B cell (primary cell): ENCODE results near the gene DNAJB9. TPM values are rescaled to one million over a fixed set of nuclear protein-coding genes. Genes with fewer than 3 reads are reported as not detected.

ENCODE experiments used
- ATAC-seq: fragments of 200-7000 bp; cut with Tn5 transposase; one replicate; pipeline ENCODE4 v1.10.0; 2021; ENCODE audit warnings: low read depth, mild to moderate bottlenecking, moderate number of reproducible peaks, moderate library complexity
- CTCF ChIA-PET: fragments of 350-600 bp; sonication (Branson Sonifier 250); formaldehyde crosslinking; loops from one replicate; lab custom pipeline; 2021; ENCODE audit warnings: antibody characterized with exemption, inconsistent platforms; lab: Charles Lee
- POLR2A ChIA-PET: fragments of 350-600 bp; sonication (Branson Sonifier 250); formaldehyde crosslinking; loops from one replicate; lab custom pipeline; 2021; ENCODE audit warnings: antibody characterized with exemption; lab: Charles Lee
- DNase-seq: peaks from one replicate; pipeline ENCODE4 v3.0.0; 2013
- H2AFZ ChIP-seq: 2 replicates; pipeline ENCODE4 v1.6.1; 2012; ENCODE audit warnings: mild to moderate bottlenecking, low read depth, low read length; ENCODE audit not compliant: insufficient read depth, poor library complexity, severe bottlenecking
- H3K27ac ChIP-seq, 2 donors: 1 replicate in 1 of 2; 2 replicates in 1 of 2; pipeline ENCODE4 v1.5.1; 2012 to 2013; ENCODE audit warnings: low read length in 2 of 2, mild to moderate bottlenecking in 2 of 2, moderate library complexity in 1 of 2
- H3K27me3 ChIP-seq, 4 experiments: fragments of 200-600 bp in 1 of 4; sonication (generic) in 1 of 4; replicated peaks in 1 of 4; 1 replicate in 2 of 4; 2 replicates in 2 of 4; pipeline versions ENCODE4 v1.6.1 to v1.7.0; 2013 to 2016; ENCODE audit warnings: low read length in 3 of 4, mild to moderate bottlenecking in 2 of 4, mixed read lengths in 1 of 4, moderate library complexity in 1 of 4; ENCODE audit not compliant: insufficient read depth in 4 of 4, control insufficient read depth in 3 of 4; ENCODE audit errors: control extremely low read depth in 1 of 4
- H3K36me3 ChIP-seq, 2 experiments: replicated peaks in 1 of 2; 1 replicate in 1 of 2; 2 replicates in 1 of 2; pipeline versions ENCODE4 v1.6.1 to v1.7.1; 2013; ENCODE audit warnings: low read length in 1 of 2; ENCODE audit not compliant: insufficient read depth in 2 of 2, control insufficient read depth in 1 of 2; ENCODE audit errors: control extremely low read depth in 1 of 2, extremely low read depth in 1 of 2
- H3K4me1 ChIP-seq, 2 donors: fragments of 200-600 bp in 1 of 2; sonication (generic) in 1 of 2; 1 replicate in 1 of 2; 2 replicates in 1 of 2; pipeline versions ENCODE4 v1.5.1 to v1.6.1; 2013 to 2017; ENCODE audit warnings: low read length in 2 of 2; ENCODE audit not compliant: control insufficient read depth in 2 of 2, insufficient read depth in 2 of 2
- H3K4me2 ChIP-seq: replicated peaks from 2 replicates; pipeline ENCODE3; 2012; ENCODE audit warnings: mild to moderate bottlenecking, low read depth, low read length; ENCODE audit not compliant: poor library complexity, severe bottlenecking
- H3K4me3 ChIP-seq, 5 experiments: fragments of 200-600 bp in 1 of 5; sonication (generic) in 1 of 5; 1 replicate in 3 of 5; 2 replicates in 2 of 5; pipeline versions ENCODE4 v1.5.1 to v1.7.0; 2011 to 2016; ENCODE audit warnings: low read length in 4 of 5, mild to moderate bottlenecking in 4 of 5, low read depth in 2 of 5, control low read depth in 1 of 5, moderate library complexity in 1 of 5; ENCODE audit not compliant: insufficient read depth in 1 of 5; ENCODE audit errors: control extremely low read depth in 1 of 5, extremely low read depth in 1 of 5
- H3K79me2 ChIP-seq: fragments of 200-600 bp; sonication (generic); one replicate; pipeline ENCODE4 v1.6.0; 2016; ENCODE audit warnings: low read length; ENCODE audit not compliant: control insufficient read depth, insufficient read depth
- H3K9ac ChIP-seq: fragments of 200-600 bp; sonication (generic); 2 replicates; pipeline ENCODE4 v1.6.1; 2017; ENCODE audit warnings: mild to moderate bottlenecking, low read length, moderate library complexity
- H3K9me3 ChIP-seq, 3 donors: one replicate each; pipeline versions ENCODE4 v1.6.1 to v1.7.1; 2013; ENCODE audit warnings: low read length in 2 of 3; ENCODE audit not compliant: control insufficient read depth in 2 of 3, insufficient read depth in 1 of 3; ENCODE audit errors: control extremely low read depth in 1 of 3
- H4K20me1 ChIP-seq: 2 replicates; pipeline ENCODE4 v1.6.0; 2012; ENCODE audit warnings: mild to moderate bottlenecking, low read length; ENCODE audit not compliant: insufficient read depth, control insufficient read depth, poor library complexity, severe bottlenecking
- H3K27ac Mint-ChIP-seq: one replicate; pipeline ENCODE4 v1.8.0; 2021; ENCODE audit warnings: mixed read lengths
- H3K27me3 Mint-ChIP-seq: one replicate; pipeline ENCODE4 v1.8.0; 2021; ENCODE audit warnings: mixed read lengths
- H3K4me1 Mint-ChIP-seq: one replicate; pipeline ENCODE4 v1.8.0; 2021; ENCODE audit warnings: mixed read lengths
- H3K4me3 Mint-ChIP-seq: one replicate; pipeline ENCODE4 v1.8.0; 2021; ENCODE audit warnings: mixed read lengths
- H3K9me3 Mint-ChIP-seq: one replicate; pipeline ENCODE4 v1.8.0; 2022; ENCODE audit warnings: mixed read lengths; ENCODE audit not compliant: insufficient read depth
- EZH2 ChIP-seq: IDR thresholded peaks from 2 replicates; pipeline ENCODE4 v1.6.1; 2012; ENCODE audit warnings: borderline replicate concordance, low read depth, mild to moderate bottlenecking, moderate library complexity, low read length; ENCODE audit not compliant: insufficient read depth, poor library complexity, severe bottlenecking
- WGBS: methylation state at CpG from one replicate; pipeline ENCODE4 v1.1.5; 2013; ENCODE audit warnings: missing lambda C conversion rate; ENCODE audit not compliant: insufficient coverage; 5-methylcytosine and 5-hydroxymethylcytosine counted together
- intact Hi-C: fragments of 100-400 bp; cut with micrococcal nuclease; formaldehyde crosslinking; loops from one replicate; pipeline ENCODE4 v1.10.0; 2022
- polyA plus RNA-seq: library from polyadenylated mRNA; depleted of rRNA; stranded (reverse); fragments of >200 nt; gene quantifications from 2 replicates; pipeline ENCODE4 v1.2.3, GENCODE V29; 2012
- total RNA-seq, 2 donors: library from RNA; stranded (reverse); fragments of 120-200 nt in 1 of 2; gene quantifications; 1 replicate in 1 of 2; 2 replicates in 1 of 2; pipeline versions ENCODE4 v1.2.3 to v1.2.4, GENCODE V29; 2013 to 2022
- TF ChIP-seq, protein P1 (sequence below): fragments of 200-600 bp; IDR thresholded peaks from one replicate; pipeline ENCODE4 v1.8.0; 2022; ENCODE audit warnings: antibody characterized with exemption, mild to moderate bottlenecking

Gene DNAJB9
- total and polyA plus RNA-seq, 2 donors (not counting 1 experiment from before 2014, with no cell fraction given): 19.5 to 23.1 TPM

DNA sequence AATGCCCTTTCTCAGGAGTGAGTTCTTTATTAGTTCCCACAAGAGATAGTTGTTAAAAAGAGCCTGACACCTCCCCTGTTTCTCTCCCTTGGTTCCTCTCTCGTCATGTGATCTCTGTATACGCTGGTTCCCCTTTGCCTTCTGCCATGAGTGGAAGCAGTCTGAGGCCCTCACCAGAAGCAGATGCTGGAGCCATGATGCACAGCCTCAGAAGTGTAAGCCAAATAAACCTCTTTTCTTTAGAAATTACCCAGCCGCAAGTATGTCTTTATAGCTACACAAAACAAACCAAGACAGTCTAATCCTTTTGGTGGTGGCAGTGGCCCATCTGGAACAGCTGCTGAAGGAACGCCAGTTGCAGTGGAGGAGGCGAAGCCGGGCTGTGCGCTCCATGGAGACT is 9.3 kb downstream of the DNAJB9 start:
- H3K27ac ChIP-seq: no peak overlapping the region
- no peak overlapping the region for H3K27ac Mint-ChIP-seq
- H3K4me1 Mint-ChIP-seq: peaks cover 7% of the 10 kb centered on the region
- peaks cover 22% of the 10 kb centered on the region for H4K20me1 ChIP-seq
- ChIA-PET POLR2A (no interaction called here), CTCF (interaction anchor here (0.8 kb wide), 1 partner anchor 53 kb away, joined by 3 read pairs; the partner anchor contains the start of gene PNPLA8)
- H3K4me3 Mint-ChIP-seq: no peak overlapping the region
- H3K9me3 Mint-ChIP-seq: peaks cover 2% of the 10 kb centered on the region
- peaks cover 0 to 18% (median 6%) of the 10 kb centered on the region in 3 donors for H3K9me3 ChIP-seq
- no peaks in the 10 kb centered on the region for H3K27me3 ChIP-seq
- ATAC-seq (no peak), DNase-seq (no peak)
- 98% methylated on average over 7 of the region's 7 CpGs for WGBS
- H3K4me1 ChIP-seq: no peaks in the 10 kb centered on the region
- H3K4me3 ChIP-seq: no peak overlapping the region
- H3K9ac ChIP-seq: no peak overlapping the region
- peaks cover 6 to 33% of the 10 kb centered on the region in 2 experiments for H3K36me3 ChIP-seq
- TF ChIP-seq, protein P1, sequence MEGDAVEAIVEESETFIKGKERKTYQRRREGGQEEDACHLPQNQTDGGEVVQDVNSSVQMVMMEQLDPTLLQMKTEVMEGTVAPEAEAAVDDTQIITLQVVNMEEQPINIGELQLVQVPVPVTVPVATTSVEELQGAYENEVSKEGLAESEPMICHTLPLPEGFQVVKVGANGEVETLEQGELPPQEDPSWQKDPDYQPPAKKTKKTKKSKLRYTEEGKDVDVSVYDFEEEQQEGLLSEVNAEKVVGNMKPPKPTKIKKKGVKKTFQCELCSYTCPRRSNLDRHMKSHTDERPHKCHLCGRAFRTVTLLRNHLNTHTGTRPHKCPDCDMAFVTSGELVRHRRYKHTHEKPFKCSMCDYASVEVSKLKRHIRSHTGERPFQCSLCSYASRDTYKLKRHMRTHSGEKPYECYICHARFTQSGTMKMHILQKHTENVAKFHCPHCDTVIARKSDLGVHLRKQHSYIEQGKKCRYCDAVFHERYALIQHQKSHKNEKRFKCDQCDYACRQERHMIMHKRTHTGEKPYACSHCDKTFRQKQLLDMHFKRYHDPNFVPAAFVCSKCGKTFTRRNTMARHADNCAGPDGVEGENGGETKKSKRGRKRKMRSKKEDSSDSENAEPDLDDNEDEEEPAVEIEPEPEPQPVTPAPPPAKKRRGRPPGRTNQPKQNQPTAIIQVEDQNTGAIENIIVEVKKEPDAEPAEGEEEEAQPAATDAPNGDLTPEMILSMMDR: no peak
- TF ChIP-seq EZH2: no peak
- peaks cover 34% of the 10 kb centered on the region for H3K79me2 ChIP-seq
- H3K4me2 ChIP-seq: no peak overlapping the region
- no peaks in the 10 kb centered on the region for H3K27me3 Mint-ChIP-seq
- H2AFZ ChIP-seq: no peak overlapping the region
- intact Hi-C loops: no loop called here

DNA sequence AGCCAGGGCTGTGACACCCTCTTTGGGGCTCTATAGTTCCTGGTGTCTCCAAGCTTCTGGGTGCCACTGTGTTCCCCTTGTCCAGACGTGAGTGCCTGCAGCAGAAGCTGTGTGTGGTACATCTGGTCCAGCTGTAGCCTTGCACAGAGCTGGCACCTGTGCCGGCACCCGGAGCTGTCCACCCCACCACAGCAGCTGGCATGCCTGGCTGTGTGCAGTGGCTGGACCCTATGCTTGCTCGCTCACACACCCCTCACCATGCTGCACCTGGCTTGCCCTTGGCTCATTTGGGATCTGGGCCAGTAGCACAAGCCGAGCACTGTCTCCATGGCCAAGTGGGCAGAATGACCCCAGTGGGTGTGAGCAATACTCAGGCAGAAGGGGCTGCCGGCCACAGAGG is 10.6 kb downstream of the DNAJB9 start:
- Mint-ChIP-seq H3K4me3 (no peak overlapping the region), H3K9me3 (peaks cover 2% of the 10 kb centered on the region), H3K27me3 (no peaks in the 10 kb centered on the region), H3K4me1 (peaks cover 1% of the 10 kb centered on the region), H3K27ac (no peak overlapping the region)
- Histone ChIP-seq H4K20me1 (peaks cover 11% of the 10 kb centered on the region), H2AFZ (no peak overlapping the region), H3K79me2 (peaks cover 21% of the 10 kb centered on the region), H3K4me3 (no peak overlapping the region), H3K36me3 (peaks cover 3 to 24% of the 10 kb centered on the region in 2 experiments), H3K9ac (no peak overlapping the region), H3K27me3 (no peaks in the 10 kb centered on the region), H3K4me2 (no peak overlapping the region), H3K27ac (no peak overlapping the region), H3K9me3 (peaks cover 0 to 18% (median 6%) of the 10 kb centered on the region in 3 donors), H3K4me1 (no peaks in the 10 kb centered on the region)
- intact Hi-C loops: no loop called here
- POLR2A ChIA-PET: no interaction called here
- WGBS: 78% methylated on average over 5 of the region's 6 CpGs
- no peak for ATAC-seq
- CTCF ChIA-PET: no interaction called here
- no peak for TF ChIP-seq EZH2
- TF ChIP-seq, protein P1: no peak
- no peak for DNase-seq
